HEK293T (cell line): Measurements from ENCODE around the gene ZNF385B.

Experiments used
- ARNT ChIP-seq: fragments of 450-650 bp; IDR thresholded peaks from 2 replicates; pipeline ENCODE4 v1.6.1; 2017; ENCODE audit warnings: mild to moderate bottlenecking
- BHLHE40 ChIP-seq: fragments of 450-650 bp; IDR thresholded peaks from 2 replicates; pipeline ENCODE4 v1.6.1; 2016; ENCODE audit warnings: mild to moderate bottlenecking, moderate library complexity, borderline replicate concordance
- CTBP1 ChIP-seq: fragments of 450-650 bp; IDR thresholded peaks from 2 replicates; pipeline ENCODE4 v1.6.1; 2016; ENCODE audit warnings: borderline replicate concordance
- ELF4 ChIP-seq: fragments of 450-650 bp; IDR thresholded peaks from 2 replicates; pipeline ENCODE4 v1.6.1; 2017; ENCODE audit warnings: antibody characterized with exemption
- FOXA1 ChIP-seq: fragments of 450-650 bp; IDR thresholded peaks from 2 replicates; pipeline ENCODE4 v1.6.1; 2016; ENCODE audit warnings: mild to moderate bottlenecking
- FOXM1 ChIP-seq: fragments of 450-650 bp; IDR thresholded peaks from 2 replicates; pipeline ENCODE4 v1.6.1; 2017; ENCODE audit warnings: mild to moderate bottlenecking, borderline replicate concordance
- HDGF ChIP-seq: fragments of 450-650 bp; IDR thresholded peaks from 2 replicates; pipeline ENCODE4 v1.6.1; 2017; ENCODE audit warnings: antibody characterized with exemption, borderline replicate concordance
- L3MBTL2 ChIP-seq: fragments of 450-650 bp; conservative IDR thresholded peaks from 2 replicates; pipeline ENCODE4 v1.6.1; 2016; ENCODE audit warnings: mild to moderate bottlenecking
- SP1 ChIP-seq: fragments of 450-650 bp; IDR thresholded peaks from 2 replicates; pipeline ENCODE4 v1.6.1; 2017
- SUZ12 ChIP-seq: fragments of 450-650 bp; IDR thresholded peaks from 2 replicates; pipeline ENCODE4 v1.6.1; 2016; ENCODE audit warnings: mild to moderate bottlenecking
- ZNF384 ChIP-seq: fragments of 450-650 bp; IDR thresholded peaks from 2 replicates; pipeline ENCODE4 v1.6.1; 2016

DNA sequence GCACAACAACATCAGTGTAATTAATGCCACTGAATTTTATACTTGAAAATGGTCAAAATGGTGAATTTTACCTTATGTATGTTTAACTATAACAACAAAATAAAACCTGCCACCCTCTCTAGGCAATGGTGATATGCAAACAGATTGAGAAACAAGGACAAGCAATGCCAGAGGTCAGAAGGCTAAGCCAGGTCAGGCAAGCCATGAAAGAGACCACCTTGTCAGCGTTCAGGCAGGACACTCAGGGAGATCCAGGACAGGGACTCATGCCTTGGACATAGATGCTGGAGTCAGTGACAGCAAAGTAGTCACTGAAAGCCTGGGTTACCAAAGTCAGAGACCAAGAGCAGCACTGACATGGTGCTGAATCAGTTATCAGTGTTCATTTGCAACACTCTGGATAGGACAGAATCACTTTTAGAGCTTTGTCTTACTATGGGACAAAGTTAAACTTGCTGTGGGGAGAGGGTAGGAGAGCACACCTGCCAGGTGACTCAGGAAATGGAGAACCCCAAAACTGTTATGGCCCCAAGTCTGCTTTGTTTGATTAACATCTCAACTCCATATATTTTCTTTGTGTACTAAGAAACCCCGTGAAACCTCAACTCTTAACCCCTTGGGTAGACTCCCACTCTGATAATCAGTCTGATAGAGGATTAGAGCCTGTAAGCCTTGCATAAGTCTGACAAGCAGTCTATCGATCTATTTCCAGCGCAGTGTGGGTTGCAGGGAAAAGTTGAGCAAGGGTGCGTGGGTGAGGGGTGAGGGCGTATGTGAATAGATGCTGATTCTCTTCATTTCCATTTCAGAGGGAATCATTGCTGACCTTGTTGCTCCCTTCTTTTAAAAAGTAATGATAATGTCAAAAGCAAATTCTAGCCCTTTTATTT is 48.7 kb upstream of the ZNF385B start:
- TF ChIP-seq SUZ12 (no peak), ZNF384 (no peak), SP1 (no peak), ELF4 (no peak), FOXM1 (no peak), BHLHE40 (no peak), ARNT (no peak), FOXA1 (no peak), HDGF (no peak), L3MBTL2 (no peak), CTBP1 (no peak)
